Testis (tissue), 2 donors: ENCODE data around the gene KCND3.

Experiments
- POLR2A ChIP-seq: fragments of 450-650 bp; IDR thresholded peaks from one replicate; pipeline ENCODE4 v1.6.1; 2017; ENCODE audit warnings: antibody characterized with exemption, mild to moderate bottlenecking, moderate library complexity
- TF ChIP-seq, protein P1 (sequence below), 3 experiments: fragments of 450-650 bp in 2 of 3; fragments of 200-600 bp in 1 of 3; sonication (generic) in 1 of 3; IDR thresholded peaks; one replicate each; pipeline ENCODE4 v1.5.1; 2016 to 2019; ENCODE audit warnings: antibody characterized with exemption in 3 of 3, mild to moderate bottlenecking in 2 of 3, moderate library complexity in 1 of 3

DNA sequence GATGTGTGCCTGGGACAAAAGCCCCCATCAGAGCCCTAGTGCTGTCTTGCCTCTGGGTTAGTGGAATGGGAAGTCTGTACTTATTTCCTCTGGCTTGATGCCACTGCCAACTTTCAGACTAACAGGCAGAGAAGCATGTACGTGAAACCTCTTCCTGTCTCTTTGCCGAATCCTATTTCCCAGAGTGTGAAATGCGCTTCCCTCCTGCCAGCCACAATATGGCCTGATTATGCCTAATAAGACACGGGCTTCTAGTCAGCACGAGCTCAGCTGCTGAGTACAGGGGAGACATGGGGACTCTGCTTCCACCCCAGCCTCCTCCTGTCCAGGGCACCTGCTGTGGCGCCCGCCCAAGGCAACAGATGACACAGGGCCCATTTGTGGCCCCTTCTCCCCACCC lies 111.4 kb downstream of the KCND3 start:
- TF ChIP-seq POLR2A: no peak
- TF ChIP-seq, protein P1, sequence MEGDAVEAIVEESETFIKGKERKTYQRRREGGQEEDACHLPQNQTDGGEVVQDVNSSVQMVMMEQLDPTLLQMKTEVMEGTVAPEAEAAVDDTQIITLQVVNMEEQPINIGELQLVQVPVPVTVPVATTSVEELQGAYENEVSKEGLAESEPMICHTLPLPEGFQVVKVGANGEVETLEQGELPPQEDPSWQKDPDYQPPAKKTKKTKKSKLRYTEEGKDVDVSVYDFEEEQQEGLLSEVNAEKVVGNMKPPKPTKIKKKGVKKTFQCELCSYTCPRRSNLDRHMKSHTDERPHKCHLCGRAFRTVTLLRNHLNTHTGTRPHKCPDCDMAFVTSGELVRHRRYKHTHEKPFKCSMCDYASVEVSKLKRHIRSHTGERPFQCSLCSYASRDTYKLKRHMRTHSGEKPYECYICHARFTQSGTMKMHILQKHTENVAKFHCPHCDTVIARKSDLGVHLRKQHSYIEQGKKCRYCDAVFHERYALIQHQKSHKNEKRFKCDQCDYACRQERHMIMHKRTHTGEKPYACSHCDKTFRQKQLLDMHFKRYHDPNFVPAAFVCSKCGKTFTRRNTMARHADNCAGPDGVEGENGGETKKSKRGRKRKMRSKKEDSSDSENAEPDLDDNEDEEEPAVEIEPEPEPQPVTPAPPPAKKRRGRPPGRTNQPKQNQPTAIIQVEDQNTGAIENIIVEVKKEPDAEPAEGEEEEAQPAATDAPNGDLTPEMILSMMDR (IDR thresholded peaks at IDR 0.05): no peak
